H1 (cell line): ENCODE measurements around the gene APBB1.

ENCODE experiments used
- EZH2 ChIP-seq: fragments of 200-600 bp; sonication (generic); IDR thresholded peaks from 2 replicates; pipeline ENCODE4 v1.7.1; 2012; ENCODE audit warnings: low read depth, mild to moderate bottlenecking, moderate library complexity, low read length, inconsistent platforms; ENCODE audit not compliant: severe bottlenecking
- POLR2AphosphoS5 ChIP-seq: IDR thresholded peaks from 2 replicates; pipeline ENCODE4 v1.6.1; 2011; ENCODE audit warnings: low read depth, low read length
- ZNF274 ChIP-seq: IDR thresholded peaks from 2 replicates; pipeline ENCODE4 v1.7.0; 2012; ENCODE audit warnings: low read length, borderline replicate concordance; ENCODE audit errors: extremely low read depth
- TF ChIP-seq, protein P1 (sequence below), 3 experiments: IDR thresholded peaks; 1 replicate in 2 of 3; 2 replicates in 1 of 3; pipeline versions ENCODE4 v1.5.1 to v1.6.1; 2011; ENCODE audit warnings: low read length in 3 of 3, mild to moderate bottlenecking in 3 of 3, inconsistent platforms in 2 of 3, low read depth in 1 of 3, moderate library complexity in 1 of 3; ENCODE audit not compliant: insufficient read depth in 1 of 3; ENCODE audit errors: control extremely low read depth in 1 of 3

GRCh38 chr11:6405846-6406245 lies 13.0 kb downstream of the APBB1 start:
- no peak for TF ChIP-seq EZH2
- TF ChIP-seq ZNF274: no peak
- TF ChIP-seq, protein P1, sequence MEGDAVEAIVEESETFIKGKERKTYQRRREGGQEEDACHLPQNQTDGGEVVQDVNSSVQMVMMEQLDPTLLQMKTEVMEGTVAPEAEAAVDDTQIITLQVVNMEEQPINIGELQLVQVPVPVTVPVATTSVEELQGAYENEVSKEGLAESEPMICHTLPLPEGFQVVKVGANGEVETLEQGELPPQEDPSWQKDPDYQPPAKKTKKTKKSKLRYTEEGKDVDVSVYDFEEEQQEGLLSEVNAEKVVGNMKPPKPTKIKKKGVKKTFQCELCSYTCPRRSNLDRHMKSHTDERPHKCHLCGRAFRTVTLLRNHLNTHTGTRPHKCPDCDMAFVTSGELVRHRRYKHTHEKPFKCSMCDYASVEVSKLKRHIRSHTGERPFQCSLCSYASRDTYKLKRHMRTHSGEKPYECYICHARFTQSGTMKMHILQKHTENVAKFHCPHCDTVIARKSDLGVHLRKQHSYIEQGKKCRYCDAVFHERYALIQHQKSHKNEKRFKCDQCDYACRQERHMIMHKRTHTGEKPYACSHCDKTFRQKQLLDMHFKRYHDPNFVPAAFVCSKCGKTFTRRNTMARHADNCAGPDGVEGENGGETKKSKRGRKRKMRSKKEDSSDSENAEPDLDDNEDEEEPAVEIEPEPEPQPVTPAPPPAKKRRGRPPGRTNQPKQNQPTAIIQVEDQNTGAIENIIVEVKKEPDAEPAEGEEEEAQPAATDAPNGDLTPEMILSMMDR (IDR thresholded peaks at IDR 0.05; ENCODE audit: control extremely low read depth in 1 of 3, insufficient read depth in 1 of 3, low read depth in 1 of 3, low read length in 3 of 3): no peak
- no peak for TF ChIP-seq POLR2AphosphoS5
